MCF 10A (cell line): ENCODE measurements around the gene ANXA9. TPM values are rescaled to one million over a fixed set of nuclear protein-coding genes. Genes with fewer than 3 reads are reported as not detected.

Experiments
- BruUV-seq: library from RNA; stranded (reverse); fragments of 400-500 nt; replicated peaks from 2 replicates; lab custom pipeline; 2021; lab: Mats Ljungman, UMichigan
- CTCF ChIA-PET: fragments of 300-600 bp; sonication (Branson Sonifier 250); formaldehyde crosslinking; extraction: SDS; loops from one replicate; lab custom pipeline; 2021; ENCODE audit warnings: antibody characterized with exemption, inconsistent platforms; lab: Yijun Ruan, JAX
- POLR2A ChIA-PET: fragments of 300-600, 350-650 bp; sonication (Branson Sonifier 250); formaldehyde crosslinking; extraction: SDS; loops from one replicate; lab custom pipeline; 2020; ENCODE audit warnings: antibody characterized with exemption, inconsistent platforms; lab: Yijun Ruan, JAX
- DNase-seq: peaks from one replicate; pipeline ENCODE4 v3.0.0-alpha.2; 2018; ENCODE audit not compliant: unreplicated experiment
- H3K27ac Mint-ChIP-seq: one replicate; pipeline ENCODE4 v1.8.0; 2022; ENCODE audit warnings: mild to moderate bottlenecking, low read depth, mixed read lengths; ENCODE audit not compliant: unreplicated experiment
- H3K27me3 Mint-ChIP-seq: one replicate; pipeline ENCODE4 v1.8.0; 2022; ENCODE audit warnings: mixed read lengths; ENCODE audit not compliant: insufficient read depth, unreplicated experiment
- H3K36me3 Mint-ChIP-seq: one replicate; pipeline ENCODE4 v1.8.0; 2022; ENCODE audit warnings: mild to moderate bottlenecking, moderate library complexity, mixed read lengths; ENCODE audit not compliant: insufficient read depth, unreplicated experiment
- H3K4me1 Mint-ChIP-seq: one replicate; pipeline ENCODE4 v1.8.0; 2022; ENCODE audit warnings: mixed read lengths; ENCODE audit not compliant: insufficient read depth, unreplicated experiment
- H3K4me3 Mint-ChIP-seq: one replicate; pipeline ENCODE4 v1.8.0; 2022; ENCODE audit warnings: mild to moderate bottlenecking, moderate library complexity, mixed read lengths; ENCODE audit not compliant: unreplicated experiment
- H3K9me3 Mint-ChIP-seq: one replicate; pipeline ENCODE4 v1.8.0; 2022; ENCODE audit warnings: mixed read lengths; ENCODE audit not compliant: unreplicated experiment
- intact Hi-C: fragments of 100-400 bp; cut with micrococcal nuclease; formaldehyde crosslinking; loops from 2 replicates; pipeline ENCODE4 v1.14.1; 2022
- total RNA-seq: library from RNA; stranded (reverse); gene quantifications from 2 replicates; pipeline ENCODE4 v1.2.3, GENCODE V29; 2022
- TF ChIP-seq, protein P1 (sequence below): fragments of 200-600 bp; IDR thresholded peaks from one replicate; pipeline ENCODE4 v1.8.0; 2022; ENCODE audit warnings: antibody characterized with exemption, mild to moderate bottlenecking; ENCODE audit not compliant: unreplicated experiment

The ANXA9 gene
- total RNA-seq, 1 experiment from 2014 or later = 0.37 TPM

DNA sequence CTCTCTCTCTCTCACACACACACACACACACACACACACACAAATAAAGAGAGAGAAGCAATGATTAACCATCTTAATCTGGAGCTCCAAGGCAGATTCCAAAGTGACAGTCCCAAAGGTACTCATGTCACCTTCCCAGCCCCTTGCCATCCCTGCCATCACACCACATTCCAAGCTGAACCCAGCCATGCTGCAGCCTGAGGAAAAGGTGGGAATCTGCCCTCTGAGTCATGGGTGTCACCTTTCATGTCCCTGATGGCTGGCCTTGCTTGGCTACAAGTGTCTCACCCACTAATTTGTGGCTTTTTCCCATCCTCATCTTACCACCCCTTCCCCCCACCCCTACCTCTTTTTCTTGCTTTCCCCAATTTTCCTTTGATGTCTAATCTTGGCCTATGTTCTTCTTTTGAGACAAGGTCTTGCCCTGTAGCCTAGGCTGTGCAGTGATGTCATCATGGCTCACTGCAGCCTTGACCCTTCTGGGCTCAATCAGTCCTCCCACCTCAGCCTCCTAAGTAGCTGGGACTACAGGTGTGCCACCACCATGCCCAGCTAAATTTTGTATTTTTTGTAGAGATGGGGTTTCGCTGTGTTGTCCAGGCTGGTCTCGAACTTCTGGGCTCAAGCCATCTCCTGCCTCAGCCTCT lies 3.2 kb downstream of the ANXA9 start:
- DNase-seq = no peak
- ChIA-PET CTCF (interaction anchor here (0.6 to 14.2 kb wide), 7 partner anchors 11 to 837 kb away, joined by 3 to 302 read pairs (median 3); partner anchors contain the start of gene MINDY1), POLR2A (interaction anchor here (0.7 to 1.8 kb wide), 10 partner anchors 9 to 434 kb away, joined by 3 to 5 read pairs (median 3); partner anchors contain the start of gene MINDY1)
- no TSS peak for BruUV-seq
- Mint-ChIP-seq H3K36me3 (no peaks in the 10 kb centered on the region), H3K27ac (no peak overlapping the region), H3K4me3 (no peak overlapping the region), H3K9me3 (no peaks in the 10 kb centered on the region), H3K4me1 (peaks cover 25% of the 10 kb centered on the region), H3K27me3 (no peaks in the 10 kb centered on the region)
- TF ChIP-seq, protein P1, sequence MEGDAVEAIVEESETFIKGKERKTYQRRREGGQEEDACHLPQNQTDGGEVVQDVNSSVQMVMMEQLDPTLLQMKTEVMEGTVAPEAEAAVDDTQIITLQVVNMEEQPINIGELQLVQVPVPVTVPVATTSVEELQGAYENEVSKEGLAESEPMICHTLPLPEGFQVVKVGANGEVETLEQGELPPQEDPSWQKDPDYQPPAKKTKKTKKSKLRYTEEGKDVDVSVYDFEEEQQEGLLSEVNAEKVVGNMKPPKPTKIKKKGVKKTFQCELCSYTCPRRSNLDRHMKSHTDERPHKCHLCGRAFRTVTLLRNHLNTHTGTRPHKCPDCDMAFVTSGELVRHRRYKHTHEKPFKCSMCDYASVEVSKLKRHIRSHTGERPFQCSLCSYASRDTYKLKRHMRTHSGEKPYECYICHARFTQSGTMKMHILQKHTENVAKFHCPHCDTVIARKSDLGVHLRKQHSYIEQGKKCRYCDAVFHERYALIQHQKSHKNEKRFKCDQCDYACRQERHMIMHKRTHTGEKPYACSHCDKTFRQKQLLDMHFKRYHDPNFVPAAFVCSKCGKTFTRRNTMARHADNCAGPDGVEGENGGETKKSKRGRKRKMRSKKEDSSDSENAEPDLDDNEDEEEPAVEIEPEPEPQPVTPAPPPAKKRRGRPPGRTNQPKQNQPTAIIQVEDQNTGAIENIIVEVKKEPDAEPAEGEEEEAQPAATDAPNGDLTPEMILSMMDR = no peak
- intact Hi-C loops = no loop called here

DNA sequence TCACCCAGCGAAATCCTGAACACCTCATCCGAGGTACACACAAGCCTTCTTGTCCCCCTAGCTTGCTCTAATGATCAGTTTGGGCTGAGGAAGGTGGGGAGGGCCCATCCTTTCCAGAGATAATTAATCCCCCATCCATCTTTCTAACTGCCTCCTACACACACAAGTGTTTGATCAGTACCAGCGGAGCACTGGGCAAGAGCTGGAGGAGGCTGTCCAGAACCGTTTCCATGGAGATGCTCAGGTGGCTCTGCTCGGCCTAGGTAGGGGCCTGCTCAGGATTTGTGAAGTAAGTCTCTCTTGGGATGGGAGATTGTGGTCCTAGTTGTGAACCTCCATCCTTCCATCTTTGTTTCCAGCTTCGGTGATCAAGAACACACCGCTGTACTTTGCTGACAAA lies 5.8 kb downstream of the ANXA9 start:
- no peak overlapping the region for H3K4me3 Mint-ChIP-seq
- no TSS peak for BruUV-seq

DNA sequence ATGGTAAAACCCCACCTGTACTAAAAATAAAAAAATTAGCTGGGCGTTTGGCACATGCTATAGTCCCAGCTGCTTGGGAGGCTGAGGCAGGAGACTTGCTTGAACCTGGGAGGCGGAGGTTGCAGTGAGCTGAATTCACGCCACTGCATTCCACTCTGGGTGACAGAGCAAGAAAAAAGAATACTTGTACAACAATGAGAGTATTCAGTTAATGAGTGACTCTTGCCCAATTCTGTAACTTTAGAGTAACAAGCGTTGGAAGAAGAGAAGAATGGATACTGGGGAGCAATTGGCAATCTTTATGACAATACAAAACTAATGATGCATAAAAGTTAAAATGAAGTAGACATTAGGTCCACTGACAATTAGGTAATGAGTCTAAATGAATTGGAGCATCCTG lies 10.5 kb downstream of the ANXA9 start:
- CTCF ChIA-PET = interaction anchor here (0.7 to 12.4 kb wide), 4 partner anchors 9 to 36 kb away, joined by 3 to 302 read pairs (median 58); partner anchors contain the start of genes ANXA9, CERS2 and MINDY1
- TF ChIP-seq, protein P1 = no peak

More for the DNA sequence above, 5.8 kb downstream of the ANXA9 start:
- no peak for DNase-seq
- POLR2A ChIA-PET = no interaction called here
- no peaks in the 10 kb centered on the region for H3K36me3 Mint-ChIP-seq
- TF ChIP-seq, protein P1 = no peak
- peaks cover 8% of the 10 kb centered on the region for H3K4me1 Mint-ChIP-seq
- H3K9me3 Mint-ChIP-seq = no peaks in the 10 kb centered on the region
- CTCF ChIA-PET = interaction anchor here (1.6 to 14.2 kb wide), 4 partner anchors 9 to 427 kb away, joined by 6 to 302 read pairs (median 32); partner anchors contain the start of gene MINDY1
- no peak overlapping the region for H3K27ac Mint-ChIP-seq
- H3K27me3 Mint-ChIP-seq = no peaks in the 10 kb centered on the region
- intact Hi-C loops = no loop called here

DNA sequence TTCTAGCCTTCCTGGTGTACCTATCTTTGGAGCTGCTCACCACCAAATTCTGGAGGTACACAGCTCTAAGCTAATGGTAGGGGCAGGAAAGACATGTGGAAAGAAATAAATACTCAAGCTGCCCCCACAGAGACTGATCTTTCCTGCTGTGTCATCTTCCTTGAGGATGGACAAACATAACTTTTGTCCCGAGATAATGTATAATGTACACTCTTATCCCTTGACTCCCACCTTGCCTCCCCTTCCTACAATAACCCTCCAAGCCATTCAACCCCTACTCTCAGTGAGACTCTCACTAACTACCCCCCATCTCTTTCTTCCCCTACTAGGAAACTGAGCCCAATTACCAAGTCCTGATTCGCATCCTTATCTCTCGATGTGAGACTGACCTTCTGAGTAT lies 12.2 kb downstream of the ANXA9 start:
- peaks cover 13% of the 10 kb centered on the region for H3K36me3 Mint-ChIP-seq
- H3K4me3 Mint-ChIP-seq = no peak overlapping the region
- no peaks in the 10 kb centered on the region for H3K27me3 Mint-ChIP-seq
- H3K27ac Mint-ChIP-seq = no peak overlapping the region
- BruUV-seq = no TSS peak
- DNase-seq = no peak
- no peaks in the 10 kb centered on the region for H3K9me3 Mint-ChIP-seq
- TF ChIP-seq, protein P1 = no peak
- peaks cover 5% of the 10 kb centered on the region for H3K4me1 Mint-ChIP-seq
- ChIA-PET CTCF (interaction anchor here (0.6 to 12.4 kb wide), 21 partner anchors 9 to 756 kb away, joined by 3 to 302 read pairs (median 7); partner anchors contain the start of genes ANXA9, CERS2 and MINDY1), POLR2A (interaction anchor here (0.7 to 6.2 kb wide), 5 partner anchors 9 to 39 kb away, joined by 3 to 61 read pairs (median 4); partner anchors contain the start of genes ANXA9 and MINDY1)
- intact Hi-C loops = no loop called here

More for the DNA sequence above, 10.5 kb downstream of the ANXA9 start:
- DNase-seq = no peak
- intact Hi-C loops = no loop called here
- Mint-ChIP-seq H3K4me3 (no peak overlapping the region), H3K36me3 (peaks cover 6% of the 10 kb centered on the region), H3K27ac (no peak overlapping the region), H3K9me3 (no peaks in the 10 kb centered on the region), H3K4me1 (peaks cover 5% of the 10 kb centered on the region), H3K27me3 (no peaks in the 10 kb centered on the region)
- BruUV-seq = no TSS peak
- POLR2A ChIA-PET = interaction anchor here (0.7 kb wide), 1 partner anchor 66 kb away, joined by 3 read pairs; no protein-coding TSS in a partner anchor
